Measurements from ENCODE around the gene TRAPPC14. TPM values are rescaled to one million over a fixed set of nuclear protein-coding genes. Genes with fewer than 3 reads are reported as not detected.
A peak's percentile ranks its signal among the peaks of the same experiment; 100 is the strongest.
"Not testable (repeated sequence)": the region's sequence is repeated elsewhere in the genome, so short reads cannot be mapped to it uniquely, and the experiment has no call there.

Gene TRAPPC14
- 100 to 1,000 TPM in 1 of 6 donors, 10 to 100 TPM in 5; 12.6 to 108 (median 25.3) TPM for total RNA-seq

DNA sequence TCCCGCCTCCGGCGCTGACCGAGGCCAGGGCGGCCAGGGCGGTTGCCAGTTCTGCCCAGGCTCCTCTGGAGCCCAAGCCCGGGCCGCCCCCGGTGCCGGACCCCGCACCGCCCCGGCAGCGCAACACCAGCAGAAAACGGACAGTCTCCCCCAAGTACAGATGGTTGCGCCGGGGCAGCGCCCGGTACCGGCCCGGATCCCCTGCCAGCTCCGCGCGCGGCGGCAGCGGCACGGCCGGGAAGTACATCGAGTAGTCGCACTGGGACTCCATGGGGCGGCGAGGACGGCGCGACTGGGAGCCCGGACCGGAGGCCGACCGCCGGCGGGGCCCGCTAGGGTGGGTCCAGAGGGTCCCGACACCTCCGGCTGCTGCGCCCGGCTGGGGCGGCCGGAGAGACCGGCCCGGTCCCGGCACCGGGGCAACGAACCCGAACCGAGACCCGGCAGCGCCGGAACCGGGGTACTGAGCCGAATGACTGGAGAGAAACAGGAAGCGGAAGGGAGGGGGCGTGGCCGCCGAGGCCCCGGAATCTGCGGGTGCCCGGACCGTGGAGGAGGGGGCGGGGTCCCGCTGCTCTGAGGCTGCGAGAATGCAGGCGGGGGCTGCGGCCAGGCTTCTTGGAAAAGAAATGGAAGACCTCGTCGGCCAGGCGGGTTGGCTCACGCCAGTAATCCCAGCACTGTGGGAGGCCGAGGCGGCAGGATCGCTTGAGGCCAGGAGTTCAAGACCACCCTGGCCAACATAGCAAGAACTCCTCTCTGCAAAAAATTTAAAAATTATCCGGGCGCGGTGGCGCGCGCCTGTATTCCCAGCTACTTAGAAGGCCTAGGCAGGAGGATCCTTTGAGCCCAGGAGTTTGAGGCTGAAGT lies at the start of gene TRAPPC14:
TRAPPC14 (minus strand) TSS at position 495 of the 870 bp plus-strand sequence; CDS start at position 271, 224 bp downstream.
- WGBS, 2 donors, result 1 to 5% methylated on average over 7 to 43 of the region's 87 CpGs
- Histone ChIP-seq H3K27ac (peak within 1 kb of the TSS; percentile 77 to 92 (median 85)), H3K9me3 (no peaks in the 10 kb centered on the region), H3K4me3 (peak within 1 kb of the TSS; percentile 83 to 98 (median 94)), H3K36me3 (peaks cover 3 to 37% (median 30%) of the 10 kb centered on the region in 4 donors), H3K27me3 (no peaks in the 10 kb centered on the region), H3K4me1 (peaks cover 10 to 36% (median 23%) of the 10 kb centered on the region in 4 donors)
- peak; percentile 95 to 98 for DNase-seq
- TF ChIP-seq CTCF (IDR thresholded peaks at IDR 0.05), result peak in 1 of 6 experiments; percentile 35
- TF ChIP-seq POLR2AphosphoS5 (IDR thresholded peaks at IDR 0.05), result peak; percentile 54 to 64
- peak in 2 of 4 donors; percentile 32 to 66 for TF ChIP-seq POLR2A (IDR thresholded peaks at IDR 0.05)
- TF ChIP-seq EP300 (IDR thresholded peaks at IDR 0.05), result no peak
- peak; percentile 91 to 97 for ATAC-seq (ENCODE audit: low FRiP score in 2 of 2)

GRCh38 chr7:100204454-100204853 lies 45.9 kb upstream of the TRAPPC14 start:
- H3K9me3 ChIP-seq, result no peaks in the 10 kb centered on the region
- WGBS, 2 donors, result 76 to 90% methylated on average over 8 to 9 of the region's 9 CpGs
- no peak for TF ChIP-seq POLR2A (IDR thresholded peaks at IDR 0.05)
- TF ChIP-seq CTCF (IDR thresholded peaks at IDR 0.05), result no peak
- TF ChIP-seq POLR2AphosphoS5 (IDR thresholded peaks at IDR 0.05), result no peak
- no peak for TF ChIP-seq EP300 (IDR thresholded peaks at IDR 0.05)
- ATAC-seq (ENCODE audit: low FRiP score in 2 of 2) (no peak), DNase-seq (no peak)
- H3K27me3 ChIP-seq, result no peaks in the 10 kb centered on the region
- H3K36me3 ChIP-seq, result no peaks in the 10 kb centered on the region
- no peak overlapping the region for H3K27ac ChIP-seq
- peaks cover 0 to 5% (median 0%) of the 10 kb centered on the region in 4 donors for H3K4me1 ChIP-seq
- H3K4me3 ChIP-seq, result no peak overlapping the region

DNA sequence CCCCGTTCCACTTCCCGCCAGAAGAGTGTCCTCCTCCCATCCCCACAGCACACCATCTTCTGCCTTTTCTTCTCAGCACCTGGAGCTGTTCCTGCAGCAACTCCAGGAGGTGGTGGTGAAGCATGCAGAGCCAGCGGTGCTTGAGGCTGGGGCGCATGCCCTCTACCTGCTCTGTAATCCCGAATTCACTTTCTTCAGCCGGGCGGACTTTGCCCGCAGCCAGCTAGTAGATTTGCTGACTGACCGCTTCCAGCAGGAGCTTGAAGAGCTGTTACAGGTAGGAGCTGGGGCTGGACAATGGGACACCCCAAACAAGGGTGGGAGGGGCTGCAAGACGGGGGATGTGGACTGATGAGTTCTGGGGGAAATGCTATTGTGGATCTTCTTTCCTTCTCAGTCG lies 42.2 kb upstream of the TRAPPC14 start:
- Histone ChIP-seq H3K9me3 (no peaks in the 10 kb centered on the region), H3K27me3 (no peaks in the 10 kb centered on the region), H3K4me3 (no peak overlapping the region), H3K4me1 (no peaks in the 10 kb centered on the region), H3K27ac (no peak overlapping the region), H3K36me3 (no peaks in the 10 kb centered on the region)
- ATAC-seq (ENCODE audit: low FRiP score in 2 of 2) (no peak), DNase-seq (no peak)
- WGBS, 2 donors, result 75 to 82% methylated on average over 11 of the region's 11 CpGs
- no peak for TF ChIP-seq POLR2AphosphoS5 (IDR thresholded peaks at IDR 0.05)
- no peak for TF ChIP-seq EP300 (IDR thresholded peaks at IDR 0.05)
- TF ChIP-seq CTCF (IDR thresholded peaks at IDR 0.05), result no peak
- no peak for TF ChIP-seq POLR2A (IDR thresholded peaks at IDR 0.05)

- Histone ChIP-seq H3K9me3 (no peaks in the 10 kb centered on the region), H3K36me3 (no peaks in the 10 kb centered on the region), H3K4me1 (no peaks in the 10 kb centered on the region), H3K27ac (no peak overlapping the region), H3K27me3 (no peaks in the 10 kb centered on the region), H3K4me3 (no peak overlapping the region)
- no peak for ATAC-seq (ENCODE audit: low FRiP score in 2 of 2)
- TF ChIP-seq EP300 (IDR thresholded peaks at IDR 0.05), result no peak
- no peak for TF ChIP-seq CTCF (IDR thresholded peaks at IDR 0.05)
- no peak for TF ChIP-seq POLR2A (IDR thresholded peaks at IDR 0.05)
- no peak for TF ChIP-seq POLR2AphosphoS5 (IDR thresholded peaks at IDR 0.05)
- no peak for DNase-seq
- WGBS, 2 donors, result 91 to 96% methylated on average over 10 of the region's 10 CpGs
These were observed 39.7 kb upstream of the TRAPPC14 start for GRCh38 chr7:100198266-100198665.

DNA sequence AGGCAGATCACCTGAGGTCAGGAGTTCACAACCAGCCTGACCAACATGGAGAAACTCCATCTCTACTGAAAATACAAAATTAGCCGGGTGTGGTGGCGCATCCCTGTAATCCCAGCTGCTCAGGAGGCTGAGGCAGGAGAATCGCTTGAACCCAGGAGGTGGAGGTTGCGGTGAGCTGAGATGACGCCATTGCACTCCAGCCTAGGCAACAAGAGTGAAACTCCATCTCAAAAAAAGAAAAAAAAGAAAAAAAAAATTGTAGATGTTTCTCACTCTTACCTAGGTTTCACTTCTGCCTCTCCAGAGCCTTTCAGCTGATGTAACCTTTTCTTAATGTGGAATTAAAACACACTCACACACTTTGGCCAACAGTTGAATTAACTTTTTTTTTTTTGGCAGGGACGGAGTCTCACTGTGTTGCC lies 37.4 kb upstream of the TRAPPC14 start:
- not testable (repeated sequence) for H3K36me3 ChIP-seq; DNase-seq; H3K27me3 ChIP-seq; H3K9me3 ChIP-seq; H3K4me1 ChIP-seq; H3K4me3 ChIP-seq; H3K27ac ChIP-seq; ATAC-seq (ENCODE audit: low FRiP score in 2 of 2)
- 94 to 96% methylated on average over 6 of the region's 6 CpGs for WGBS, 2 donors
